ENCODE data around the gene SDR42E1.

- TF ChIP-seq RXRA (IDR thresholded peaks at IDR 0.05), result peak; percentile 30 to 37
- TF ChIP-seq CTCF (IDR thresholded peaks at IDR 0.05; ENCODE audit: low read depth, low read length, missing input control), result no peak
- TF ChIP-seq SP1 (IDR thresholded peaks at IDR 0.05), result no peak
- no peak for TF ChIP-seq TAF1 (conservative IDR thresholded peaks at IDR 0.05)
- no peak for TF ChIP-seq RAD21 (IDR thresholded peaks at IDR 0.05)
- TF ChIP-seq YY1 (IDR thresholded peaks at IDR 0.05), result no peak
- no peak for TF ChIP-seq GABPA (IDR thresholded peaks at IDR 0.05 in 1 of 2, conservative IDR thresholded peaks at IDR 0.05 in 1 of 2)
- TF ChIP-seq REST (IDR thresholded peaks at IDR 0.05), result no peak
- no peak for TF ChIP-seq FOXA1 (IDR thresholded peaks at IDR 0.05)
- no peak for TF ChIP-seq ATF3 (IDR thresholded peaks at IDR 0.05)
- no peak for TF ChIP-seq EGR1 (IDR thresholded peaks at IDR 0.05; ENCODE audit: low read depth in 2 of 2)
- TF ChIP-seq JUND (IDR thresholded peaks at IDR 0.05), result peak in 1 of 2 donors; percentile 11
- TF ChIP-seq MAX (IDR thresholded peaks at IDR 0.05), result no peak
Measured at GRCh38 chr16:82046541-82046940, 35.3 kb upstream of the SDR42E1 start.
